Smooth muscle cell of the brain vasculature (primary cell): ENCODE data around the gene UCP3.
A peak's percentile ranks its signal among the peaks of the same experiment; 100 is the strongest.

Experiments used
- DNase-seq: peaks from one replicate; pipeline ENCODE4 v3.0.0-alpha.2; 2012; ENCODE audit warnings: low read depth, low spot score

UCP3 gene

DNA sequence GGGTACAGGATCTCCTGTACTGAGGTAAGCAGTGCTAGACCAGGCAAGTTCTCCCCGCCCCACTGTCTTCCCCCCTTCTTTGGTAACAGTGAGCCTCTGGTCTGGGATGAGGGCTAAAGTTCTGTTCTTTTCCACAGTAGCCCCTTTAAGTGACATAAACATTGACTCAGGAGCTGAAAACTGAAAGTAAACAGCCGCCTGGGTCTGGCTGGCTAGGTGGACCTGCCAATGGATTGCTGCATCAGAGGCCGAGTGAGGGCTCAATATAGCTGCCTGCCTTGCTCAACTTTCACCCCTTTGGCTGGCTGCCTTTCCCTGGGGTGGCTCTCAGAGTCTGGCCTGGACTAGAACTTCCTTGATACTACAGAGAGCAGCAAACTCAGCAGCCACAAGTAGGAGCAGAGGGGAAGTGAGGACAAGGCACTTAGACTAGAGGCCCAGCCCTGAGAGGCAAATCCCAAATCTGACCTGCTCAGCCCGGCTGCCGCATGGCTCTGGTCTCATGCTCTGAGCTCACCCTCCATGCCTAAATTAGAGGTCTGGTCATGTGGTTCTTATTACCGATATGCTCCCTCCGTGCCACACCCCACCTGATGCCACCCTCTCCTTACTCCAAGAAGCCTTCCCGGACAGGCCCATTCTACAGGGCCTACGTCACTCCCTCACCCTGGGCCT is 9.6 kb upstream of the UCP3 start:
- DNase-seq = peak; percentile 65

DNA sequence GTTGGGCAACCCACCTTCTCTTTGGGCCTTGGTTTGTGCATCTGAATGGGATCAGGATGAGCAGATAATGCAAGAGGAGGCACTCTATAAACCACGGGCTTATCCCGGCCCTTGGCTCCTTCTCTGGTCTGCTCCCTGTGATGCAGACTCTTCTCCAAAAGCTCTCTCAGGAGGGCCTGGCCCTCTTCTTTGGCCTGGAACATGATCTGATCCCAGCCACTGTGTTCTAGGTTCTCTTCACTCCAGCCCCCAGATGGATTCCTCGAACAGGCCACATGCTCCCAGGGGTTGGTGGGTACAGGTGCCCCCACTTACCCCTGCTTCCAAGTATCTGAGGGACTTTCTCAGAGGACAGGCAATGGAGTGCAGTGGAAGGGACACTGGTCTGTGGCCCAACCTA is 8.7 kb upstream of the UCP3 start:
- DNase-seq = no peak

- no peak for DNase-seq
Observed at GRCh38 chr11:74015919-74016684, 7.2 kb upstream of the UCP3 start.

- no peak for DNase-seq
Observed at GRCh38 chr11:74014880-74015279, 6.0 kb upstream of the UCP3 start.

- DNase-seq = no peak
Observed at GRCh38 chr11:74013141-74013540, 4.3 kb upstream of the UCP3 start.

- DNase-seq = no peak
Observed at GRCh38 chr11:74012074-74012809, 3.4 kb upstream of the UCP3 start.

DNA sequence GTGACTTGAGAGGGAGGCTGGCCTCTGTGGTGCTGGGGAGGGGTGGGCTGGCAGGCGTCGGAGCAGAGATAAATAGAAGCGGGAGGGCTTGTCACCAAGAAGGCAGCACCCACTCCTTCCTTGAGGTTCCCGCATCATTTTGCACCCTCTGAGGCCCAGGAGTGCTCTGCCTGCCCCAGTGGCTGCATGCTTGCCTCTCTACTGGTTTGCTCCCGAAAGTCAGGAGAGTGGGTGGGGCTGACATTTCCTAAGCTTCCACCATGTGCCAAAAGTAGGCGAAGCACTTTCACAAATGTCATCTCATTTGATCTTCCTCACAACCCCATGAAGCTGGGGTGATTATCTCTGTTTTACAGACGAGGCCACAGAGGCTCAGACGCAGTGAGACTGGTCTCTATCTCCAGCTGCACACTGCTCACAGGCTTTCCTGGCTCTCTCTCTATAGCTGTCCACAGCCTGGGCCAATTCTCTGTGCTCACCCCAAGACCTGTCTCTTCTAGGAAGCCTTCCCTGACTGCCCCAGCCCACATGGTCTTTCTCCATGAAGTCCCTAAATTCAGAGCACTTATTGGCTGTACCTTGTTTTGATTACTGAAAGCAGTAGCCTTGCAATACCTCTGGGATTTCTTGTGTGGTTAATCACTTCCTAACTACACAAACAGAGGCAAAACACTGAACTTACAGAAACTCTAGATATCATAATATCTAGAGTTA is 2.6 kb upstream of the UCP3 start:
- DNase-seq = no peak

DNA sequence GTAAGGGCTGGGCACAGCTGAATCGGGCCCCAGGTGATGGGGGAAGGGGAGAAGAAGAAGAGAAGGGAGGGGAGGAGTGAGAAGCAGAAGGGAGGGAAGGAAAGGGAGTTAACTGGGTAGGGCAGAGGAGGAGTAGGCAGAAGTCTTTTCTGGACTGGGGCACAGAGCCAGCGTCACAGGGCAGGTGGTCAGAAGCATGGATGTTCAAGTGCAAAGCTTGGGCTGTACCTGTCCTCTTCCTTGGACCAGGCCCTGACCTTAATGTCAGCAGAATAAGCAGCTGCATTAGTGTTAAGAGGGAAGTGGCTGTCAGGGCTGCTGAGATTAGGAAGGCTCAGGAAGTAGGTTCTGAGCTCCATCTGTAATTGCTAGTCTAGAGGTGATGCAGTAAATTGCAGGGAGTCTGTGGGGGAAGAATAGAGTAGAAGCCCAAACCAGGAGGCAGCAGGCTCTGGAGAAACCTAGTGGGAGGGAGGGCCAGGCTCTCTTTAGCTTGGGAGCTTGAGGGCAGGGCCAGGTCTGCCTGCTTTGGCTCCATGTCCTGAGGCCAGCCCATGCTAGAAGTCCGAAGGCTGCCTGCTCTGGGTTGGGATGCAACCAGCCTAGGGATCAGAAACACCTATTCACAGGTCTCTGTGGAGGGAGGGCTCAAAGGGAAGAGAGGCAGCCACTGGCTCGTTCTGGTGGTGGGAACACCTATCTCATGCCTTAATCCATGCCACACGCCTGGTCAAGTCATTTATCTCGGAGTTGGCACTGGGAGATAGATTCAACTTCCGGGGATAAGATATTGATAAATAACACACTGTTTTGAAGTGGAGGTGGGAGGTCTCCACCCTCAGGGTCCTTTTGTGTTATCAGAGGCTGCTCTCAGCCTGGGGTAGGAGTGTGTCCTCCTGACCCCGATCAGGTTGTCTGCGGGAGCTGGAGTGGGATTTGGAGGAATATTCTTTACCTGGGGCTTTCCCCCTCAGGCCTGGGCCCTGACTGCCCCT is 1.7 kb upstream of the UCP3 start:
- no peak for DNase-seq

DNA sequence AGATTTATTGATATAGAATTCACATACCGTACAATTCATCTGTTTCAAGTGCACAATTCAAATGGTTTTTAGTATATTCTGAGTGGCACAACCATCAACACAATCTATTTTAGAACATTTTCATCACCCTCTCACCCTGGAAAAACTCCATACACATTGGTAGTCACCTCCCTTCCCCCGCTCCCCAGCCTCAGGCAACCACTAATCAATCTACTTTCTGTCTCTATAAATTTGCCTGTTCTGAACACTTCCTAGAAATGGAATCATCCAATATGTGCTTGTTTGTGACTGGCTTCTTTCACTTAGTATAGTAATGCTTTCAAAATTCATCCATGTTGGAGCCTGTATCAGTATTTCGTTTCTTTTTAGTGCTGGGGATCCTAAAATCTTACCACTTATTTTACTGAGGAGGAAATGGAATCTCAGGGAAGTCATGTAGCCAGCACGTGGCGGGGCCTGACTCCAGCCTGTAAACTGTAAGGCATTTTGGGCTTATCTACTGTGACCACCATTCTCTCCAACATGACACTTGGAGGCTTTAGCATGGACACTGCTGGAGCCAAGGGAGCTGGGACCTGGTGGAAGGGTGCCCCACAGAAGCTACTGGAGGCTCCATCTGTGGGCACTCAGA is 905 bp upstream of the UCP3 start:
- no peak for DNase-seq

GRCh38 chr11:74009230-74009547 is 304 bp upstream of the UCP3 start:
- no peak for DNase-seq

DNA sequence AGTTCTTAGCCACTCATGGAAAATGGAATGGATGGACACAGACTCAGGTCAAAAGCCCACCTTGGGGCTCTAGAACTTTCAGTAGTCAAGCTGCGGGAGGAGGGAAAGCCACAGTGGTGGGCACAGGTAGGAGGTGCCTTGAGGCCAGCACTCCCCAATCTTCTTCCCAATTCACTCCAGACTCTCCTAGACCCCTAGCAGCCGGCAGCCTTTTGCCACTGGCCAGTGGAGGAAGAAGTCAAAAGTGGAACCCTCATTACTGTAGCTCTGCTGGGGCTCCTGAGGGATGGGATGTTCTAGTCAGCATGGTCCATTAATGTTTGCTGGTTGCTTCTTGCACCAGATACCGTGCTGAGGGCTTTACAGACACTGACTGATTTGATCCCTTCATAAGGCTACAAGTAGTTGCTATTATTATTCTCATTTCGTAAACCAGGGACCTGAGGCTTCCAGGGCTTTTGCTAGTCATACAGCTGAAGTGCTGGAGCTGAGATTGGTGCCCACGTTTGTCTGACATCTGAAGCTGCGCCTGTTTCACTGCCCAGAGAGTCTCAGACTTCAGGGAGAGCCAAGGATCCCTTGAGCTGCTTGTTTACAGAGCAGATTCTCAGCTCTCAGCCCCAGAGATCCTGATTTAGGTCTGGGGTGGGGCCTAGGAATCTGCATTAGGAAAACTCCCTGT is 1.1 kb downstream of the UCP3 start:
- DNase-seq = no peak

DNA sequence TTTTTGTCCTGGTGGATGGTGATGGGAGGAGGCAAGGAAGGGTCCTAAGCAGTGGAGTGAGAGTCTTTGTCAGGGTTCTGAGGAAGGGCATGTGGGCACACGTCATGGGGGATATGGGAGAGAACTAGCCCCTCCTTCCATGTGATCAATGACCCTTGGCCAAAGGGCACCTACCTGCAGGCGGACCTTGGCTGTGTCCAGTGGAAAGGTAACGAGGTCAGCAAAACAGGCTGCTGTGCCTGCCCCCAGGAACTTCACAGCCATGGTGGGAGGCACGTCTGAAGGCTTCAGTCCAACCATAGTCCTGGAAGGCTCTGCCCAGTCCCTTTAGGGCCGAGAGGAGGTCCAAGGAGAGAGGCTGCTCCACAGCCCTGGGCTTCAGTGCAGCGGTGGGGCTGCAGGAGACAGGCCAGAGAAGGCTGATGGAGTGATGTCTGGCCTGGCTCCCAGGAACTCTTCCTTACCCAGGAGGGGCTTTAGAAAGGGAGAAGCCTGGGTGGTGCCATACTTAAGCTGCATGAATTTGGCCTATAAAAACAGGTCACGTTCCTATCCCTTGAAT is 2.1 kb downstream of the UCP3 start:
- DNase-seq = no peak

GRCh38 chr11:74005721-74006517 is 3.0 kb downstream of the UCP3 start:
- no peak for DNase-seq

DNA sequence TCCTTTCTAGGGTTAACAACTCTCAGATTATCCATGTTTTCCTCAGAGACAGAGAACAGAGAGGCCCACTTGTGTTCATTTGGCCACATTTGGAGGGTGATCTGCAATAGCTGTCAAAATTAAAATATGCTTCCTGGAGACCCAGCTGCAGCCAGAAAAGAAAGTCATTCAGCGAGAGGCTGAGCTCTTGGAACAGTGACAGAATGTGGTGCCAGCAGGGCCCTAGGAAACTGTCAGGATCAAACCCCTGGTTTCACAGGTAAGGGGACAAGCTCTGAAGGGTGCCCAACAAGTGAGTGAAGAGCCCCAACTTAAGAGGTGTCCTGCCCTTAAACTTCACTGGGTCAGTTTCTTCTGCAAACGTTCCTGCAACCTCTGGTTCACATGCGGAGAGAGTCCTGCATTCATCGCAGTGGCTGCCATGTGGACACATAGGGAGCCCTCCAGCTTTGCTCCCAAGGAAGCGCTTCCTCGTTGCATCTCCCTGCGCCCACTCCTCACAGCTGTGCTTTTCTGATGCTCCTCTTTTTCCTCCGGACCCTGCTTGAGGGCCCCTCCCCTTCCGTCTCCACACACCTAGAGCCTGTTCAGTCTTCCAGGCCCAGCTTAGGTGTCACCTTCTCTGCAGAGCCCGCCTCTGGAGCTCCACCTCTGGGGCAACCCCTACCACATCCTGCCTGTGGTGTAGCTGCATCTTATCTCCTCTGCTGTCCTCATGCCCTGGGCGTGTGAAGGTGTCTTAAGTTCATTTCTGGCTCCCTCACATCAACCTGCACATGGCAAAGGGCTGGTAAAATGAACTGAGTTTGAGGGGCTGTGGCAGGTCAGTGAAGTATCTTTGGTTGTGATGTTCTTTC is 3.9 kb downstream of the UCP3 start:
- DNase-seq = no peak

DNA sequence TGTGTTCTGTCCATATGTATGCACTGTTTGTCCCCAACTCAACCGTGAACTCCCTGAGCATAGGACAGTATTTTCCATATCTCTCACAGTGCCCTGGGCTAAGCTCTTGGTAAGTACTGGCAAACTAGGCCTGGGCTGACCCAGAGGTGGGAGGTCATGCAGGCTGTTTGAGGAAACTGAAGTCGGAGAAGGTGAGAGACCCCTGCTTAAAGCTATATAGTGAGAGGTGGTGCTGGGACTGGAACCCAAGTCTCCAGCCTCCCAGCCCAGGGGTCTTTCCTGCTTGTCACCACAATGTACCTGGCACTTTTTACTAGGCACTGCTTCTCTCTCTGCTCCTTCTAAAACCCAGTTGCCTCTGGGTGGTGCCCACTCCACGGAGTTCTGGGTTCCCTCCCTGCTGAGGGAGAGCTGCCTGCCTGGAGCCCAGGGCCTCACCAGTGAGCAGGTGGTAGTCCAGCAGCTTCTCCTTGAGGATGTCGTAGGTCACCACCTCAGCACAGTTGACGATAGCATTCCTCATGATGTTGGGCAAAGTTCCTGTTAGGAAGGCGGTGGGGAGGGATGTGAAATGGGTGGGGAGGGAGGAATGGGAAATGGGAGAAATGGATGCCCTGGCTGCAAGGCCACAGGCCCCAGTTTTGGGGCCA is 4.7 kb downstream of the UCP3 start:
- DNase-seq = no peak

DNA sequence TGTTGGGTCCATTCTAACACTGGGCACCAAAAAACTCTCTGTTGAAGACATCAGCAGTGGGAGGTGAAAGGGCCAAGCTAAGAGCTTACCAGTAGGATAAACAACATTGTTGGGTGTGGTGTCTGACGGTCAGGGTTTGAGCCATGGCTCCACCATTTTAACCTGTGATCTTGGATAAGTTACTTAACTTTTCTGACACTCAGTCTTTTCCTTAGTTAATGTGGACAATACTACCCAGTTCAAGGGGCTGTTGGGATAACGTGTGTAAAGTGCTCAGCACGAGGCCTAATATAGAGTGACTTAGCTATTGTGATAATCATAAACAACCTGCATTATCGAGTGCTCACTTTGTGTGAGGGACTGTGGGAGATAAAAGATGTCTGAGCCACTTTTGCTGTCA is 6.1 kb downstream of the UCP3 start:
- DNase-seq = no peak

DNA sequence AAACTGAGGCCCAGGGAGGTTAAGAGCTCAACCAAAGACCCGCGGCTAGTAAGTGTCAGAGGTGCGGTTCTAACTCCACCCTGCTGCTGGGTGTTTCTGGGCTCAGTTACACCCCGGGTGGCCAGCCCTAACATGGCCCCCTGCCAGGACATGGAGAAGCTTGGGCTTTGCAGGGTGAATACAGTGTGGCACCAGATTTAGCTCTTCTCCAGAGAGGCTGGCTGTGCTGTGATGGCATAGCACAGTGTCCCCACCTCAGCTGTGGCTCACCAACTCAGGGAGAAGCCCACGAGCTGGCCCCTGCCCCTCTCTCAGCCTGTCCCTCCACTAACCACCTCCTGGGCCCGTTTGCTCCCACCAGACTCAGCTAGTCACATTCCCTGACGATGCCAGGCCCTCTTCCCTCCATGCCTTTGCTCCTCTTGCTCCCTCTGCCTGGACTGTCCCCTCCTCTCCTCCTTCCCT is 7.0 kb downstream of the UCP3 start:
- no peak for DNase-seq
